HG03060 (cell line): Measurements from ENCODE around the gene AMY1B.
"Not testable (repeated sequence)": the region's sequence is repeated elsewhere in the genome, so short reads cannot be mapped to it uniquely, and the experiment has no call there.

ENCODE experiments used
- ATAC-seq: cut with Tn5 transposase; IDR thresholded peaks from one replicate; pipeline ENCODE4 v1.9.1; 2021; ENCODE audit warnings: low read depth, moderate number of reproducible peaks; ENCODE audit not compliant: unreplicated experiment

The AMY1B gene

DNA sequence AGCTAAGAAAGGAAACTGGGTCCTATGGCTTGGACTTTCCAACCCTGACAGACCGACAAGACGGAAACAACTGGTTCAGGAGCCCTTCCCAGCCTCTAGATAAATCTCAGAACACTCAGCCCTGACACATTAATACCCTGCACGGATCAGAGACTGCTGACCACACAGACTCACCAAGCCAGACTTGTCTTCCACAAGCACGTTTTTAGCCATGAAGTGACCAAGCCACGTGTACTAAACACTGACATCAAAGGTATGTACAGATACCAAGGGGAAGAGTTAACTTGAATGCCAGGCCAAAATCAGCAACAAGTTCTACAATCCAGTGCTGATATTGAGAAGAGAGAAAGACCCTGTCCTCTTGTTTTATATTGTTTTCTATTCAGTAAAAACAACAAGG, at the start of gene AMY1B:
TSS of gene AMY1B (minus strand) at position 101 of the 400 bp plus-strand sequence. CDS start 571 bp downstream, outside the sequence.
- ATAC-seq = not testable (repeated sequence)

DNA sequence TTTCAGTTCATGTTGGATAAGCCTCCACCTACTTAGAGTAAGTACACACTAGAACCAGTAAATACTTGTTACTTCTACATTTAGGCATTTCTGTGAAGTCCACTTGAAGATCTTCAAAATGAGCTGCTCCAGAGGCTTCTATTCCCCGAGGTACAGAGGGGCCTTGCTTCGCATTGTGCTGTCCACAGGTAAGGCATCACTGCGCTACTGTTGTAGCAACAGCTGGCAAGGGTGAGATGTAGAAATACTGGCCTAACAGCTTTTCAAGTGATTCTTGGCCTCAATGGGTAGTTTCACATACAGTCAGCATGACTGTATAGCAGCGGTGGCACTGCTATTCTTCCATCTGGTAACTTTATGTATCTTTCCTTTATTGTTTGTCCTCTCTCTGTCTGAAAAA, 49.0 kb upstream of the AMY1B start:
- ATAC-seq = not testable (repeated sequence)

DNA sequence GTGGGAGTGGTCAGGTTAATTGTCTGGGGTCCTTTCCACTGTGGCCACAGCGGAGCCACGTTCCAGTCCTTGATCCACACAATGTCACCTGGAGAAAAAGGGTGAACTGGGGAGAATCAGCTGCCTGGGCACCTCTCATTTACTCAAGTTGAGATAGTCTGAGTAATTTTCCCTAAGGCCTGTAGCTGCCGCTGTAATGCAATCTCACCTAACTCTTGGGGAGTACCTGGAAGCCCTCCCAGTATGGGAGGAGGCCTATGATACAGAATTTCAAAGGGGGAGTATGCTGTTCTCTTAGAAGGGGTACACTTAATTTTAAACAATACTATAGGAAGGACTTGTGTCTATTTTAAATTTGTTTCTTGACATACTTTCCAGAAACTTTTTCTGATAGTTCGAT, 48.4 kb upstream of the AMY1B start:
- ATAC-seq = not testable (repeated sequence)

DNA sequence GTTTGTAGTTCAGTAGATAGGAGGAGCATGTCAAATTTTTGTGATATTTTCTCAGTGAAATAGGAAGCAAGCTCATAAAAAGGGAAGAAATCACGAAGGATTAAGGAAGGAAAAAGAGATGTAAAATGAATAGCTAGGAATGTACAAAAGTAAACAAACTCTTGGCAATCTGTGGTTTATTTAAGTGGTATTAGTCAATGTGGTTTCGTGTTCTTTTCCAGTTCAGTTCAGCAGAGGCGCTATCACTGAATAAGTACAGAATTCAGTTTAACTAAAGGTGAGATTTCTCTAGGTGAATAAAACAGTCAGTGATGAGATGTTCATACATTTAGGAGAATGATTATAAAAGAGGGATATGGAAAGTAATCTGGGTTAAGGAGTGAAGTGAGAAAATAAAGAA, 42.0 kb upstream of the AMY1B start:
- not testable (repeated sequence) for ATAC-seq

DNA sequence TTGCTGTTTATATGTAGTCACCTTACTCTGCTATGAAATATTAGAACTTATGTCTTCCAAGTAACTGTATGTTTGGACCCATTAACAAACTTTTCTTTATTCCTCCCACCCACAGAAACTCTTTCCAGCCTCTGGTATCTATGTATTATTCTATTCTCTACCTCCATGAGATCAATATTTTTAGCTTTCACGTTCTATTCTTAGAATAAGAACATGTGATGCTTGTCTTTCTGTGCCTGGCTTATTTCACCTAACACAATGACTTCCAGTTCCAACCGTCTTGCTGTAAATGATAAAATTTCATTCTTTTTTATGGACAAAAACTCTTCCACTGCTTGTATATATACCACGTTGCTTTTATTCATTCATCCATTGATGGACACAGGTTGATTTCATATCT, 39.3 kb upstream of the AMY1B start:
- ATAC-seq = not testable (repeated sequence)

DNA sequence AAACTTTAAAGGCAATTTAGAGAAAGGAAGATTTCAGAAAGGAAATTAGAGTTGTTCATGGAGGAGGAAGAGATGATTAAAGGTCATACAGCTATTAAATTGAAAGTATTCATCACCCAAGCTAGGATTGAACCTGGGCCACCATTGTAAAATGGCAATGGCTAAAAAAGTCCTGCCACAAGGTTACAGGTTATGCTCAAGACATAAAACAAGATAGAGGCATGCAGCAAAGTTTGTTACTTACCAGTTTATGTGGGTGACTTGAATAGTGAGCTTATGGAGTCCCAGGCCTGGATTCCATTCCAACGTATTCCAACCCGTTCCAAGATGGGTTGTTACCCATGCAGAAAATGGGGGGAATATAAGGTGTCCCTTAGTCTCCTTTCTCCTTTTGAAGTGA, 25.5 kb upstream of the AMY1B start:
- ATAC-seq = not testable (repeated sequence)

DNA sequence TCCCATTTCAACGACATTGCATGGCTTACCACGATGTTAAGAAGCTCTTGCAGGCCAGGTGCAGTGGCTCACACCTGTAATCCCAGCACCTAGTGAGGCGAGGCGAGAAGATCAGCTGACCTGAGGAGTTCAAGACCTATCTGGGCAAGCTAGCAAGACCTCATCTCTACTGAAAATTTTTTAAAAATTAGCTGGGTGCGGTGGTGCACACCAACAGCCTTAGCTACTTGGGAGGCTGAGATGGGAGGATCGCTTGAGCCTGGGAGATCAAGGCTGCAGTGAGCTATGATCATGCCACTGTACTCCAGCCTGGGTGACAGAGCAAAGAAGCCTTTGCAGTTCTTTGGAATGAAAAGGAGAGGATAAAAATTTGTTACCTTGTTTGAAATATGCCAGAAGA, 21.4 kb upstream of the AMY1B start:
- not testable (repeated sequence) for ATAC-seq

DNA sequence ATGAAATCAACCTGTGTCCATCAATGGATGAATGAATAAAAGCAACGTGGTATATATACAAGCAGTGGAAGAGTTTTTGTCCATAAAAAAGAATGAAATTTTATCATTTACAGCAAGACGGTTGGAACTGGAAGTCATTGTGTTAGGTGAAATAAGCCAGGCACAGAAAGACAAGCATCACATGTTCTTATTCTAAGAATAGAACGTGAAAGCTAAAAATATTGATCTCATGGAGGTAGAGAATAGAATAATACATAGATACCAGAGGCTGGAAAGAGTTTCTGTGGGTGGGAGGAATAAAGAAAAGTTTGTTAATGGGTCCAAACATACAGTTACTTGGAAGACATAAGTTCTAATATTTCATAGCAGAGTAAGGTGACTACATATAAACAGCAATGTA, 14.4 kb upstream of the AMY1B start:
- not testable (repeated sequence) for ATAC-seq

DNA sequence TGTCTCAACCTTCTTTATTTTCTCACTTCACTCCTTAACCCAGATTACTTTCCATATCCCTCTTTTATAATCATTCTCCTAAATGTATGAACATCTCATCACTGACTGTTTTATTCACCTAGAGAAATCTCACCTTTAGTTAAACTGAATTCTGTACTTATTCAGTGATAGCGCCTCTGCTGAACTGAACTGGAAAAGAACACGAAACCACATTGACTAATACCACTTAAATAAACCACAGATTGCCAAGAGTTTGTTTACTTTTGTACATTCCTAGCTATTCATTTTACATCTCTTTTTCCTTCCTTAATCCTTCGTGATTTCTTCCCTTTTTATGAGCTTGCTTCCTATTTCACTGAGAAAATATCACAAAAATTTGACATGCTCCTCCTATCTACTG, 11.7 kb upstream of the AMY1B start:
- ATAC-seq = not testable (repeated sequence)

DNA sequence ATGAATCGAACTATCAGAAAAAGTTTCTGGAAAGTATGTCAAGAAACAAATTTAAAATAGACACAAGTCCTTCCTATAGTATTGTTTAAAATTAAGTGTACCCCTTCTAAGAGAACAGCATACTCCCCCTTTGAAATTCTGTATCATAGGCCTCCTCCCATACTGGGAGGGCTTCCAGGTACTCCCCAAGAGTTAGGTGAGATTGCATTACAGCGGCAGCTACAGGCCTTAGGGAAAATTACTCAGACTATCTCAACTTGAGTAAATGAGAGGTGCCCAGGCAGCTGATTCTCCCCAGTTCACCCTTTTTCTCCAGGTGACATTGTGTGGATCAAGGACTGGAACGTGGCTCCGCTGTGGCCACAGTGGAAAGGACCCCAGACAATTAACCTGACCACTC, 5.2 kb upstream of the AMY1B start:
- ATAC-seq = not testable (repeated sequence)

DNA sequence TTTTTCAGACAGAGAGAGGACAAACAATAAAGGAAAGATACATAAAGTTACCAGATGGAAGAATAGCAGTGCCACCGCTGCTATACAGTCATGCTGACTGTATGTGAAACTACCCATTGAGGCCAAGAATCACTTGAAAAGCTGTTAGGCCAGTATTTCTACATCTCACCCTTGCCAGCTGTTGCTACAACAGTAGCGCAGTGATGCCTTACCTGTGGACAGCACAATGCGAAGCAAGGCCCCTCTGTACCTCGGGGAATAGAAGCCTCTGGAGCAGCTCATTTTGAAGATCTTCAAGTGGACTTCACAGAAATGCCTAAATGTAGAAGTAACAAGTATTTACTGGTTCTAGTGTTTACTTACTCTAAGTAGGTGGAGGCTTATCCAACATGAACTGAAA, 4.7 kb upstream of the AMY1B start:
- not testable (repeated sequence) for ATAC-seq

DNA sequence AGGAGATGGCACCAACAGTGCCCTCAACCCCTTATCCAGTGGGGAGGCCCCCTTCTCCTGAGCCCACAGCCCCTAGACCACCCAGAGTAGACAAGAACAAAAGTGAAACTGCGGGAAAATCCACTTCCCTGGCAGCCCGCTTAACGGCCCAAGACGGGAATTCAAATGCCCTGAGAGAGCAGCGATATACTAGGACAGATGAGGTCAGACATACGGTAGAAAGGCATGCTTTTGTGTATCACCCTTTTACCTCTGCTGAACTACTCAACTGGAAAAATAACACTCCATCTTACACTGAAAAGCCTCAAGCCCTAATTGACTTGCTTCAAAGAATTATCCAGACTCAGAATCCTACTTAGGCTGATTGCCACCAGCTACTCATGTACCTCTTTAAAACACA, 1.4 kb upstream of the AMY1B start:
- ATAC-seq = not testable (repeated sequence)

DNA sequence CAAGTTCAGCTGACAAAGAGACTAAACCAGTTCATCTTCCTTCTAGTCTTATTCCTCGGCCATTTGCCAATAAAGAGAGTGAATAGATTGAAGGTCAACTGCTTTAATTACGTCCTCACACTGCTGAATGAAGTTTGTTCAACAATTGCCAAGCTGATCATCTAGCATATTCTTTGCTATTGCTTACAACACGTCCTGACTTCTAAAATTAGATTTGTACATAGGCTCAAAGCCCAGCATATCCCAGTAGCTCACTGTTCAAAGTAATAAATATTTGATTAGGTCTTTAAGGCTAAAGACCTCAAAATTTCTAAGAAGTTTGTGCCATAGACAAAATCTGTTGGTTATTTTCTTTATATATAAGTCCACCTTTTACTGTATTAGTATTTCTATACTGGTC, 19.7 kb downstream of the AMY1B start:
- not testable (repeated sequence) for ATAC-seq

DNA sequence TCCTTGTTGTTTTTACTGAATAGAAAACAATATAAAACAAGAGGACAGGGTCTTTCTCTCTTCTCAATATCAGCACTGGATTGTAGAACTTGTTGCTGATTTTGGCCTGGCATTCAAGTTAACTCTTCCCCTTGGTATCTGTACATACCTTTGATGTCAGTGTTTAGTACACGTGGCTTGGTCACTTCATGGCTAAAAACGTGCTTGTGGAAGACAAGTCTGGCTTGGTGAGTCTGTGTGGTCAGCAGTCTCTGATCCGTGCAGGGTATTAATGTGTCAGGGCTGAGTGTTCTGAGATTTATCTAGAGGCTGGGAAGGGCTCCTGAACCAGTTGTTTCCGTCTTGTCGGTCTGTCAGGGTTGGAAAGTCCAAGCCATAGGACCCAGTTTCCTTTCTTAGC, 40.5 kb downstream of the AMY1B start, which contains the start of gene AMY1A:
TSS of gene AMY1A (plus strand) at position 301 of the 400 bp plus-strand sequence. CDS start 571 bp downstream, outside the sequence.
- not testable (repeated sequence) for ATAC-seq

DNA sequence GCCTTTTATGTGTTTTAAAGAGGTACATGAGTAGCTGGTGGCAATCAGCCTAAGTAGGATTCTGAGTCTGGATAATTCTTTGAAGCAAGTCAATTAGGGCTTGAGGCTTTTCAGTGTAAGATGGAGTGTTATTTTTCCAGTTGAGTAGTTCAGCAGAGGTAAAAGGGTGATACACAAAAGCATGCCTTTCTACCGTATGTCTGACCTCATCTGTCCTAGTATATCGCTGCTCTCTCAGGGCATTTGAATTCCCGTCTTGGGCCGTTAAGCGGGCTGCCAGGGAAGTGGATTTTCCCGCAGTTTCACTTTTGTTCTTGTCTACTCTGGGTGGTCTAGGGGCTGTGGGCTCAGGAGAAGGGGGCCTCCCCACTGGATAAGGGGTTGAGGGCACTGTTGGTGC, 41.9 kb downstream of the AMY1B start:
- not testable (repeated sequence) for ATAC-seq

DNA sequence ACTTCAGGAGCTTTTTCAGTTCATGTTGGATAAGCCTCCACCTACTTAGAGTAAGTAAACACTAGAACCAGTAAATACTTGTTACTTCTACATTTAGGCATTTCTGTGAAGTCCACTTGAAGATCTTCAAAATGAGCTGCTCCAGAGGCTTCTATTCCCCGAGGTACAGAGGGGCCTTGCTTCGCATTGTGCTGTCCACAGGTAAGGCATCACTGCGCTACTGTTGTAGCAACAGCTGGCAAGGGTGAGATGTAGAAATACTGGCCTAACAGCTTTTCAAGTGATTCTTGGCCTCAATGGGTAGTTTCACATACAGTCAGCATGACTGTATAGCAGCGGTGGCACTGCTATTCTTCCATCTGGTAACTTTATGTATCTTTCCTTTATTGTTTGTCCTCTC, 45.1 kb downstream of the AMY1B start:
- not testable (repeated sequence) for ATAC-seq

DNA sequence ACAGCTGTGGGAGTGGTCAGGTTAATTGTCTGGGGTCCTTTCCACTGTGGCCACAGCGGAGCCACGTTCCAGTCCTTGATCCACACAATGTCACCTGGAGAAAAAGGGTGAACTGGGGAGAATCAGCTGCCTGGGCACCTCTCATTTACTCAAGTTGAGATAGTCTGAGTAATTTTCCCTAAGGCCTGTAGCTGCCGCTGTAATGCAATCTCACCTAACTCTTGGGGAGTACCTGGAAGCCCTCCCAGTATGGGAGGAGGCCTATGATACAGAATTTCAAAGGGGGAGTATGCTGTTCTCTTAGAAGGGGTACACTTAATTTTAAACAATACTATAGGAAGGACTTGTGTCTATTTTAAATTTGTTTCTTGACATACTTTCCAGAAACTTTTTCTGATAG, 45.7 kb downstream of the AMY1B start:
- not testable (repeated sequence) for ATAC-seq

DNA sequence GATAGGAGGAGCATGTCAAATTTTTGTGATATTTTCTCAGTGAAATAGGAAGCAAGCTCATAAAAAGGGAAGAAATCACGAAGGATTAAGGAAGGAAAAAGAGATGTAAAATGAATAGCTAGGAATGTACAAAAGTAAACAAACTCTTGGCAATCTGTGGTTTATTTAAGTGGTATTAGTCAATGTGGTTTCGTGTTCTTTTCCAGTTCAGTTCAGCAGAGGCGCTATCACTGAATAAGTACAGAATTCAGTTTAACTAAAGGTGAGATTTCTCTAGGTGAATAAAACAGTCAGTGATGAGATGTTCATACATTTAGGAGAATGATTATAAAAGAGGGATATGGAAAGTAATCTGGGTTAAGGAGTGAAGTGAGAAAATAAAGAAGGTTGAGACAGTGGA, 52.1 kb downstream of the AMY1B start:
- ATAC-seq = not testable (repeated sequence)

DNA sequence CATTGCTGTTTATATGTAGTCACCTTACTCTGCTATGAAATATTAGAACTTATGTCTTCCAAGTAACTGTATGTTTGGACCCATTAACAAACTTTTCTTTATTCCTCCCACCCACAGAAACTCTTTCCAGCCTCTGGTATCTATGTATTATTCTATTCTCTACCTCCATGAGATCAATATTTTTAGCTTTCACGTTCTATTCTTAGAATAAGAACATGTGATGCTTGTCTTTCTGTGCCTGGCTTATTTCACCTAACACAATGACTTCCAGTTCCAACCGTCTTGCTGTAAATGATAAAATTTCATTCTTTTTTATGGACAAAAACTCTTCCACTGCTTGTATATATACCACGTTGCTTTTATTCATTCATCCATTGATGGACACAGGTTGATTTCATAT, 54.8 kb downstream of the AMY1B start:
- not testable (repeated sequence) for ATAC-seq
